GM23338 (cell line): ENCODE data around the gene PIM1. TPM values are rescaled to one million over a fixed set of nuclear protein-coding genes. Genes with fewer than 3 reads are reported as not detected.

Experiments
- ATAC-seq: fragments of 200-7000 bp; cut with Tn5 transposase; 3 replicates; pipeline ENCODE4 v1.9.1; 2020
- DNase-seq: peaks from one replicate; pipeline ENCODE4 v3.0.0-alpha.2; 2015; ENCODE audit warnings: low spot score
- H2AFZ ChIP-seq: fragments of 200-600 bp; sonication (generic); 2 replicates; pipeline ENCODE4 v1.8.0; 2016; ENCODE audit warnings: antibody characterized with exemption, mild to moderate bottlenecking, moderate library complexity
- H3F3A ChIP-seq: fragments of 200-600 bp; sonication (generic); replicated peaks from 2 replicates; pipeline ENCODE4 v1.8.0; 2017; ENCODE audit warnings: antibody characterized with exemption, mixed run types, low read depth
- H3K27ac ChIP-seq: fragments of 200-600 bp; sonication (generic); 2 replicates; pipeline ENCODE4 v1.6.1; 2016; ENCODE audit warnings: low read depth
- H3K27me3 ChIP-seq: fragments of 200-600 bp; sonication (generic); 2 replicates; pipeline ENCODE4 v1.8.0; 2016; ENCODE audit warnings: mild to moderate bottlenecking, mixed run types, moderate library complexity; ENCODE audit not compliant: insufficient read depth
- H3K36me3 ChIP-seq: fragments of 200-600 bp; sonication (generic); 2 replicates; pipeline ENCODE4 v1.8.0; 2016; ENCODE audit warnings: mild to moderate bottlenecking; ENCODE audit not compliant: insufficient read depth
- H3K4me1 ChIP-seq: fragments of 200-600 bp; sonication (generic); 2 replicates; pipeline ENCODE4 v1.8.0; 2016; ENCODE audit warnings: mild to moderate bottlenecking, moderate library complexity; ENCODE audit not compliant: insufficient read depth
- H3K4me2 ChIP-seq: fragments of 200-600 bp; sonication (generic); 2 replicates; pipeline ENCODE4 v1.7.1; 2017; ENCODE audit warnings: mixed run types
- H3K4me3 ChIP-seq: fragments of 200-600 bp; sonication (generic); 2 replicates; pipeline ENCODE4 v1.6.1; 2016; ENCODE audit warnings: mixed run types
- H3K79me2 ChIP-seq: fragments of 200-600 bp; sonication (generic); replicated peaks from 2 replicates; pipeline ENCODE4 v1.8.0; 2017; ENCODE audit warnings: mild to moderate bottlenecking; ENCODE audit not compliant: insufficient read depth
- H3K9me2 ChIP-seq: fragments of 200-600 bp; sonication (generic); 2 replicates; pipeline ENCODE4 v1.8.0; 2017; ENCODE audit not compliant: insufficient read depth
- H4K20me1 ChIP-seq: fragments of 200-600 bp; sonication (generic); replicated peaks from 2 replicates; pipeline ENCODE4 v1.8.0; 2017; ENCODE audit warnings: mild to moderate bottlenecking; ENCODE audit not compliant: insufficient read depth
- H3K27ac Mint-ChIP-seq: 2 replicates; pipeline ENCODE4 v1.8.0; 2020; ENCODE audit warnings: inconsistent platforms, mild to moderate bottlenecking, moderate library complexity, mixed read lengths
- H3K27me3 Mint-ChIP-seq: 3 replicates; pipeline ENCODE4 v1.8.0; 2022; ENCODE audit warnings: low read depth, mild to moderate bottlenecking, moderate library complexity, mixed read lengths, inconsistent platforms; ENCODE audit not compliant: insufficient read depth, poor library complexity
- H3K36me3 Mint-ChIP-seq: 3 replicates; pipeline ENCODE4 v1.8.0; 2021; ENCODE audit warnings: low read depth, mild to moderate bottlenecking, inconsistent platforms, moderate library complexity, mixed read lengths
- H3K4me1 Mint-ChIP-seq: 3 replicates; pipeline ENCODE4 v1.8.0; 2020; ENCODE audit warnings: mild to moderate bottlenecking, inconsistent platforms, mixed read lengths
- H3K4me3 Mint-ChIP-seq: 3 replicates; pipeline ENCODE4 v1.8.0; 2021; ENCODE audit warnings: moderate library complexity, mild to moderate bottlenecking, inconsistent platforms, mixed read lengths
- H3K9me3 Mint-ChIP-seq: 3 replicates; pipeline ENCODE4 v1.8.0; 2020; ENCODE audit warnings: moderate library complexity, mild to moderate bottlenecking, inconsistent platforms, mixed read lengths
- CREB1 ChIP-seq: fragments of 250-450 bp; sonication (Bioruptor Pico); IDR thresholded peaks from 2 replicates; pipeline ENCODE4 v1.5.0; 2020; ENCODE audit warnings: low read depth, mild to moderate bottlenecking, moderate library complexity
- CTCF ChIP-seq, 2 experiments: fragments of 200-600 bp in 1 of 2; sonication (generic) in 1 of 2; conservative IDR thresholded peaks; 2 replicates each; pipeline versions ENCODE4 v1.5.1 to v1.6.1; 2016 to 2017; ENCODE audit warnings: antibody characterized with exemption in 2 of 2, low read depth in 2 of 2, mild to moderate bottlenecking in 2 of 2, moderate library complexity in 1 of 2
- ETS1 ChIP-seq: IDR thresholded peaks from 2 replicates; pipeline ENCODE4 v1.6.1; 2016; ENCODE audit warnings: antibody characterized with exemption
- EZH2 ChIP-seq: fragments of 200-600 bp; sonication (generic); IDR thresholded peaks from one replicate; pipeline ENCODE4 v1.8.0; 2017; ENCODE audit warnings: antibody characterized with exemption, mild to moderate bottlenecking, low read depth; ENCODE audit not compliant: unreplicated experiment
- EZH2phosphoT487 ChIP-seq: fragments of 200-600 bp; sonication (generic); IDR thresholded peaks from one replicate; pipeline ENCODE4 v1.8.1; 2018; ENCODE audit warnings: antibody characterized with exemption; ENCODE audit not compliant: unreplicated experiment
- JUNB ChIP-seq: IDR thresholded peaks from one replicate; pipeline ENCODE4 v1.6.1; 2016; ENCODE audit warnings: antibody characterized with exemption; ENCODE audit not compliant: unreplicated experiment
- NANOG ChIP-seq: IDR thresholded peaks from 2 replicates; pipeline ENCODE4 v1.6.1; 2016; ENCODE audit warnings: antibody characterized with exemption, borderline replicate concordance
- POLR2AphosphoS5 ChIP-seq: IDR thresholded peaks from 2 replicates; pipeline ENCODE4 v1.6.1; 2016; ENCODE audit warnings: antibody characterized with exemption, low read depth
- REST ChIP-seq: IDR thresholded peaks from one replicate; pipeline ENCODE4 v1.6.1; 2018; ENCODE audit warnings: antibody characterized with exemption; ENCODE audit not compliant: unreplicated experiment
- STAT1 ChIP-seq: IDR thresholded peaks from one replicate; pipeline ENCODE4 v1.6.1; 2016; ENCODE audit warnings: antibody characterized with exemption; ENCODE audit not compliant: unreplicated experiment
- ZNF114 ChIP-seq: fragments of 250-450 bp; sonication (Bioruptor Pico); IDR thresholded peaks from 2 replicates; pipeline ENCODE4 v1.5.0; 2020; ENCODE audit warnings: mild to moderate bottlenecking, moderate library complexity
- ZNF331 ChIP-seq: fragments of 250-450 bp; sonication (Bioruptor Pico); IDR thresholded peaks from 2 replicates; pipeline ENCODE4 v1.5.0; 2020; ENCODE audit warnings: low read depth, mild to moderate bottlenecking, moderate library complexity
- ZNF462 ChIP-seq: fragments of 250-450 bp; sonication (Bioruptor Pico); IDR thresholded peaks from 2 replicates; pipeline ENCODE4 v1.5.0; 2020; ENCODE audit warnings: mild to moderate bottlenecking, moderate library complexity
- polyA plus RNA-seq: library from polyadenylated mRNA; unstranded; fragments of >200 nt; fragmentation: Nextera tagmentation; extraction: Ambion mirVana; gene quantifications from 2 replicates; pipeline ENCODE4 v1.2.1, GENCODE V29; 2016
- total RNA-seq: library from RNA; depleted of rRNA; stranded (reverse); fragments of >200 nt; shearing (Covaris generic); gene quantifications from 2 replicates; pipeline ENCODE4 v1.2.3, GENCODE V29; 2014

Gene PIM1
- total and polyA plus RNA-seq, 2 experiments from 2014 or later, result 46.0 to 74.2 TPM

GRCh38 chr6:37127961-37128862 lies 41.7 kb upstream of the PIM1 start:
- Histone ChIP-seq H3K9me2 (no peaks in the 10 kb centered on the region), H3F3A (peaks cover 21% of the 10 kb centered on the region), H3K4me1 (peaks cover 64% of the 10 kb centered on the region), H3K4me2 (peak overlapping the region; percentile 54), H3K4me3 (peak overlapping the region; percentile 1; the same call in 1 of the 2 replicates), H3K79me2 (peaks cover 66% of the 10 kb centered on the region), H4K20me1 (peaks cover 7% of the 10 kb centered on the region; the same call in 1 of the 2 replicates), H2AFZ (no peak overlapping the region), H3K36me3 (peaks cover 8% of the 10 kb centered on the region; the same call in 1 of the 2 replicates), H3K27ac (peak overlapping the region; percentile 95), H3K27me3 (no peaks in the 10 kb centered on the region)
- Mint-ChIP-seq H3K27me3 (peaks cover 15% of the 10 kb centered on the region), H3K27ac (peak overlapping the region; percentile 91), H3K4me1 (peaks cover 64% of the 10 kb centered on the region), H3K36me3 (peaks cover 38% of the 10 kb centered on the region), H3K9me3 (no peaks in the 10 kb centered on the region), H3K4me3 (peak overlapping the region; percentile 47; the same call in 1 of the 3 replicates)
- DNase-seq (peak; percentile 59), ATAC-seq (peak; percentile 10)
- TF ChIP-seq ZNF462 (CRISPR knock-in tag) (no peak), POLR2AphosphoS5 (no peak), REST (no peak), ZNF331 (CRISPR knock-in tag) (no peak), NANOG (no peak), ETS1 (no peak), CREB1 (CRISPR knock-in tag) (no peak), ZNF114 (CRISPR knock-in tag) (no peak), EZH2 (no peak), EZH2phosphoT487 (no peak), STAT1 (no peak), CTCF (conservative IDR thresholded peaks at IDR 0.05; ENCODE audit: low read depth in 2 of 2) (no peak), JUNB (no peak)
